D341Med (cell line): ENCODE measurements around the gene DNAI1.
"Not testable (repeated sequence)": the region's sequence is repeated elsewhere in the genome, so short reads cannot be mapped to it uniquely, and the experiment has no call there.

Experiments used
- DNase-seq: peaks from one replicate; pipeline ENCODE4 v3.0.0; 2012; ENCODE audit warnings: low spot score

The DNAI1 gene

DNA sequence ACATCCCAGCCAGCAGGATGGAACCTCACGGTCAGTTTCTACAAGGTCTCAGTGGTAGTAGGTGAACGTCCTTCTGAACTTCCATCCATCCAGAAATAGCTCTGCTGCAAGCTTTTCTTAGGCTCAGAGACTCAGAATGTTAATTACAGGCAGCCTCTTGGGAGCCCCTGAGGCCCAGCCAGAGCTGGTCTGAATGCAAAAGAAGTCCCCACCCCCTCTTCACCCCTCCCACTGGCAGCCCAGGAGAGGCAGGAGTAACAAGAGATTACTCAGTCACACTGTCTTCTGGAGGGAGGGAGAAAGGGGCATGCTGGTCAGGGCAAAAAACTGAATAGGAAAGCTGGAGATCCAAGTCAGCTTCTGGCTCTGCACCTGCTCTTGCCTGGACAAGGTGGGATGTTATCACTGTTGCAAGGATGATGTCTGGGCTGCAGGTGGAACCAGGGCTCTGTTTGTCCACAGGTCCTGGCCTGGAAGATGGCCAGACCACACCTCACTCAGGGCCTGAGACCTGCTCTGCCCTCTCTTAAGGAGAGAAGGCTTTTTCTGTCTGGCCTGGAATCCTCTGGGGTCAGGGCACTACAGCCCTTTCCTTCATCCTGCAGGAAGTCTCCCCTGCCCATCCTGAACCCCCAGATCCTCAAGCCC is 55.1 kb downstream of the DNAI1 start:
- peak; percentile 77 for DNase-seq

- no peak for DNase-seq
Measured at GRCh38 chr9:34514401-34514800, 55.8 kb downstream of the DNAI1 start.

GRCh38 chr9:34514816-34515215 is 56.2 kb downstream of the DNAI1 start:
- DNase-seq, result no peak

- no peak for DNase-seq
Measured at GRCh38 chr9:34515959-34516358, 57.4 kb downstream of the DNAI1 start.

- no peak for DNase-seq
Measured at GRCh38 chr9:34517185-34517584, 58.6 kb downstream of the DNAI1 start.

DNA sequence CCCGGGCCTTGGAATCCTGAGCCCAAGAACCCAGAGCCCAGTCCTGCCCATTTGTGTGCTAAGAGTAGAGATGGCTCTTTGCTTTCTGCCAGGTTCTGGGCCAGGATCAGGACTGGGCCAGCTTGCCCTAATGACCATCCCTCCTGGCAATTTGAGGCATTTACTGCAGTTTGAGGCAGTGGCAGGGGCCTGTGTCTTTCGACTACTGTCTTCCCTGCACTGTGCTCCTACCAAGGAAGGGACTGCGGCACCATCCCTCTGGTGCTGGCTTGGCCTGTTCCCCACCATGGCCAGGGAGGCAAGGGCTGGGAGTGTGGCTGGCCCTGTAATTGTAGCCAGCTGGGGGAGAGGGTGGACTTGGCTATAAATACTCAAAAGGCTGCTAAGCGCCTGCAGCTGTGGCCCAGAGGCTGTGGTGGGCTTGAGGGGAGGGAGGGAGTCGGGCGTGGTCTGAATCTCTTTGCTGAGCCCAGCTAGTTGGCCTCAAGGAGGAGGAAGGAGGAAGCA is 59.6 kb downstream of the DNAI1 start:
- DNase-seq, result no peak

- DNase-seq, result no peak
Measured at GRCh38 chr9:34518896-34519295, 60.3 kb downstream of the DNAI1 start.

DNA sequence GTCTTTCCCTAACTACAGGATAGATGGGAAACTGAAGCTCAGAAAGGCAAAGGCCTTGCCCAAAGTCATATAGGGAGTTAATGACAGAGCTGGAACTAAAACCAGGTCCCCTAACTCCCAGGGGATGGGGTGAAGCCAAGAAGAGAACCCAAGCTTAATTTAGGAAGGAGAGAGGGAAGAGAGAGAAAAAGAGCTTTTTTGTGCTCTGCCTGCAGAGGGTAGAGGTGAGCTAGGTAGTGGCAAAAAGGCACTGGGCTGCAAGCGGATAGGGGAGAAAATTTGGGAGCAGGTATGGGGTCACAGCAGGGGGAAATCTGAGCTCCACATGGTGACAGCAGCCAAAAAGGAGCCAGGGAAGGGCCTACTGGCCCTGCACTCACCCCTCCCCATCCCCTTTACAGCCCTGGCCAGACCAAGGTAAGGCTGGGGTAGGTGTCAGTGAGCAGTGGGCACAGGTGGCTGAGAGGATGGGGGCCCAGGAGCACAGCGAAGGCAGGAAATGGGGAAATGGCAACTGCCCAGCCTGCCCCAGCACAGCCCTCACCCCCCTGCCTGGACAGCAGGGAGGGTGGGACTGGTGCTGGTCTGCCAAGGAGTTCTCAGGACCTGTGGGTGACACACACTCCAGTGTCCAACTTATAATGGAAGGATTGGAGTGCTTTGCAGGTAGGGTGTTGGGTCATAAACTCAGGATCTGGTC is 60.9 kb downstream of the DNAI1 start:
- no peak for DNase-seq

- DNase-seq, result no peak
Measured at GRCh38 chr9:34520096-34520495, 61.5 kb downstream of the DNAI1 start.

GRCh38 chr9:34520505-34521385 is 62.1 kb downstream of the DNAI1 start:
- DNase-seq, result no peak

GRCh38 chr9:34521406-34522045 is 62.9 kb downstream of the DNAI1 start:
- DNase-seq, result no peak

GRCh38 chr9:34522091-34522887 is 63.7 kb downstream of the DNAI1 start:
- no peak for DNase-seq

GRCh38 chr9:34522971-34523797 is 64.6 kb downstream of the DNAI1 start, which contains the start of gene ENHO:
ENHO (minus strand) TSS chr9:34522990; CDS start chr9:34521695, 1,295 bp downstream.
- DNase-seq, result peak; percentile 96

- DNase-seq, result no peak
Measured at GRCh38 chr9:34524349-34524748, 65.7 kb downstream of the DNAI1 start.

GRCh38 chr9:34526026-34526425 is 67.4 kb downstream of the DNAI1 start:
- DNase-seq, result peak; percentile 71

- DNase-seq, result not testable (repeated sequence)
Measured at GRCh38 chr9:34532041-34532440, 73.4 kb downstream of the DNAI1 start.

DNA sequence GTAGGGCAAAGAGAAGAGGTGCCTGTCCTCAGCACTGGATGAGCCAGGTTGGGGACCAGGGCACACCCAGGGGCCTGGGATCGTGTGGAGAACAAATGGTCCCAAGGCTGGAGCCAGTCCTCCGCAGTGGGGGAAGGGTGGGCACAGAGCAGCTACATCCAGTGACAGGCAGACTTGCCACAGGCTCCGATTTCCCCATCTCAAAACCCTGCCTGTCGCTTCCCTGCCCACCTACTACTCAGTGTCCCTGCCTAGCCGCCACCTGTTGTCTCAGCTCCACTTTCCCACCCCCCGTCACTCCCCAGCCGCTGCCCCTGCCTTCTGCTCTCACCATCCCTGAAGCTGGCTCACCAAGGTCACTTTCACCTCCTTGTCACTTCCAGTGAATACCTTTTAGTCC is 78.1 kb downstream of the DNAI1 start:
- DNase-seq, result no peak

DNA sequence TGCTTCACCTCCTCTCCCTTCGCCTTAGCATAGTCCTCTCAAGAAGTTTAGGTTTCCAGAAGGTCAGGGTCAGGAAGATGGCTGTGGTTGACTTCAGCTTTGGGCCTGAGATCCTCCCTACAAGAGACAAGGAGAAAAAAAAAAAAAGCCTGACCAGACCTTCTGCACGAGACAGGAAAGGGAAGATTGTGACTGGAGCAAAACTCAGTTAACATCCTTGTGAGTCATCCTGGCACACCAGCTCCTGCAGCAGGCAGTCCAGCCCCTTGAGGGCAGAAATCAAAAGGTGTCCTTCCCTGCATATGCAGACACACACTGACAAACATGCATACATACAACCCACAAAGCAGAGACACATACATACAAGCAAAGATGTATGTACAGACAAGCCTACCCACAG is 82.2 kb downstream of the DNAI1 start:
- DNase-seq, result no peak

DNA sequence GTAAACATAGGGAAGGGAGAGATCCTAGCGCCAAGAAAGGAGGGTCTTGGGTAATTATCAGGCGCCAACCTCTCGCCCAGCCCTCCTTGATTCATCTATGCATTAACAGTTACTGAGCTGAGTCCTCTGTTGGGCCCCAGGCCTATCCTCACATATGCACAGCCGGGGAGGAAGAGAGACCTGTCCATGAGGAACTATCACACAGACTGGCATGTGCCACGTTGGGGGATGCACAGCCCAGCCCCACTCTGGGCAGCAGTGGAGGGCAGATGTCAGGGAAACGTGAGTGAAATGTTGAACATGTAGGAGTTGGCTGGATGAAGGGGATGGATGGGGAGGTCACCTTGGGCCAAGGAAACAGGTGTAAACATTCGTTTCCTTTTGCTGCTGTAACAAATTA is 82.9 kb downstream of the DNAI1 start:
- DNase-seq, result no peak

- no peak for DNase-seq
Measured at GRCh38 chr9:34544035-34544434, 85.4 kb downstream of the DNAI1 start.
